Glomerular visceral epithelial cell (primary cell): ENCODE results near the gene GRB10.
A peak's percentile ranks its signal among the peaks of the same experiment; 100 is the strongest.
"Not testable (repeated sequence)": the region's sequence is repeated elsewhere in the genome, so short reads cannot be mapped to it uniquely, and the experiment has no call there.

Source experiments
- DNase-seq: peaks from one replicate; pipeline ENCODE4 v3.0.0-alpha.2; 2016; ENCODE audit errors: extremely low spot score

Gene GRB10

GRCh38 chr7:50552921-50553320, 229.8 kb downstream of the GRB10 start:
- peak; percentile 16 for DNase-seq

GRCh38 chr7:50552139-50552538, 230.6 kb downstream of the GRB10 start:
- DNase-seq: no peak

- DNase-seq: not testable (repeated sequence)
These were observed 237.1 kb downstream of the GRB10 start for GRCh38 chr7:50545613-50546012.

- no peak for DNase-seq
These were observed 237.7 kb downstream of the GRB10 start for GRCh38 chr7:50544992-50545391.

- DNase-seq: no peak
These were observed 238.8 kb downstream of the GRB10 start for GRCh38 chr7:50543776-50544442.

- DNase-seq: no peak
These were observed 240.6 kb downstream of the GRB10 start for GRCh38 chr7:50542132-50542531.

GRCh38 chr7:50540785-50541579, 241.7 kb downstream of the GRB10 start:
- no peak for DNase-seq
